Measurements from ENCODE around the gene PDSS2. TPM values are rescaled to one million over a fixed set of nuclear protein-coding genes. Genes with fewer than 3 reads are reported as not detected.

The PDSS2 gene, protein sequence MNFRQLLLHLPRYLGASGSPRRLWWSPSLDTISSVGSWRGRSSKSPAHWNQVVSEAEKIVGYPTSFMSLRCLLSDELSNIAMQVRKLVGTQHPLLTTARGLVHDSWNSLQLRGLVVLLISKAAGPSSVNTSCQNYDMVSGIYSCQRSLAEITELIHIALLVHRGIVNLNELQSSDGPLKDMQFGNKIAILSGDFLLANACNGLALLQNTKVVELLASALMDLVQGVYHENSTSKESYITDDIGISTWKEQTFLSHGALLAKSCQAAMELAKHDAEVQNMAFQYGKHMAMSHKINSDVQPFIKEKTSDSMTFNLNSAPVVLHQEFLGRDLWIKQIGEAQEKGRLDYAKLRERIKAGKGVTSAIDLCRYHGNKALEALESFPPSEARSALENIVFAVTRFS
- polyA plus RNA-seq (2013), result 5.6 and 5.7 TPM in 2 replicates

DNA sequence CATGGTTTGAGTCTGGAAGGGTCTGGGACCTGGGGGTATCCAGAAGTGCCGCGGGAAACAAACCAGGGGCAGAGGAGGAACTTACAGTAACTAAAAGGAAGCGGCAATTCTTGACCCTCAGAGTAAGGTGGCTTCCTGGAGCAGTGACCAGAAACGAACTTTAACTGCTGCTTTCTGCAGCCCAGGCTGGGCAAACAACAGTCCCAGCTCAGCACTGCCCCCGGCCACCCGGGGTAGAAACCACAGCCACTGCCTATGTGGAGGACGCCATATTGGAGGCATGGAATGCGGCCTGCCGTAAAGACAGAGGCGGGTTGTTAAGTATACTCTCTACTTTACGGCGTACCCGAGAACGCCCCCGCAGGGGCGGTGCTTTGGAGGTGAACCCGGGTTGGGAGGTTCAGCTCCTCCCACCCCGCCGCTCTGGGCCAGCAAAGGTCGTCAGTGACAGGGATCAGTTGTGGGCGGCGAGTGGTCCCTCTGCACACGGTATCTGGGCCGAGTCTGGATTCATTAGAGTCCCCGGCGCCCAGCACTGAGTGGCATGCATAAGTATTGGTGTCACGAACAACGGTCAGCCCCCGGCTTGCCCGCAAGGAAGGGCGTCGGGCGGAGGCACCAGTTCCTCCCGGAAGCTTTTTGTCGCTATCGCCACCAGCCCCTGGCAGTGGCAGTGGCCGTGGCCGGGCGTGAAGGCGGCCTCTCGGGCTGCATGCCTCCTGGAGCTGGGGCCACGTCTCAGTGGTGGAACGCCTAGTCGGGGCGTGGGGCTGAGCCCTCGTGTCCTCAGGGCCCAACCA lies at the start of gene PDSS2:
PDSS2 (minus strand) TSS at position 282 of the 800 bp plus-strand sequence; CDS start at position 3, 279 bp downstream.
- Histone ChIP-seq H3K9ac (ENCODE audit: low read length) (peak within 1 kb of the TSS; percentile 79), H2AK5ac (ENCODE audit: low read length) (no peak within 1 kb of the TSS), H3K79me1 (ENCODE audit: low read length) (peaks cover 10% of the 10 kb centered on the region), H4K12ac (ENCODE audit: low read depth, low read length) (peak within 1 kb of the TSS; percentile 94), H4K91ac (ENCODE audit: low read depth, low read length) (peak within 1 kb of the TSS; percentile 83), H3K23ac (ENCODE audit: low read length) (no peak within 1 kb of the TSS), H4K8ac (ENCODE audit: low read depth, low read length) (peak within 1 kb of the TSS; percentile 98), H3K4me1 (ENCODE audit: control insufficient read depth in 1 of 2, insufficient read depth in 2 of 2, low read length in 2 of 2) (no peaks in the 10 kb centered on the region), H3K18ac (ENCODE audit: low read length) (peak within 1 kb of the TSS; percentile 85), H2BK5ac (ENCODE audit: low read depth, low read length, poor library complexity) (peak within 1 kb of the TSS; percentile 60), H3K4me3 (ENCODE audit: low read depth, low read length) (peak within 1 kb of the TSS; percentile 88), H3K14ac (ENCODE audit: low read length) (peak within 1 kb of the TSS; percentile 86), H3K4ac (ENCODE audit: low read depth, low read length) (peak within 1 kb of the TSS; percentile 84), H2BK12ac (ENCODE audit: low read length) (no peak within 1 kb of the TSS), H3K27me3 (ENCODE audit: insufficient read depth, low read length) (no peaks in the 10 kb centered on the region), H2AFZ (ENCODE audit: insufficient read depth, low read length, poor library complexity) (peak within 1 kb of the TSS; percentile 87), H3K4me2 (ENCODE audit: low read length) (peak within 1 kb of the TSS; percentile 93), H3K36me3 (ENCODE audit: control insufficient read depth in 1 of 2, insufficient read depth in 2 of 2, low read length in 2 of 2) (no peaks in the 10 kb centered on the region), H2BK120ac (ENCODE audit: insufficient read depth, low read length, poor library complexity) (peak within 1 kb of the TSS; percentile 61), H3K79me2 (ENCODE audit: control insufficient read depth, insufficient read depth, low read length, poor library complexity) (peaks cover 5% of the 10 kb centered on the region), H3K27ac (ENCODE audit: low read depth, low read length) (peak within 1 kb of the TSS; percentile 63), H3K9me3 (ENCODE audit: insufficient read depth, low read depth, low read length) (no peaks in the 10 kb centered on the region)
- no CpG with 5 or more reads among the region's 46 CpGs for WGBS (ENCODE audit: extremely low coverage, insufficient coverage, insufficient read length)
- peak; percentile 99 to 100 for DNase-seq

DNA sequence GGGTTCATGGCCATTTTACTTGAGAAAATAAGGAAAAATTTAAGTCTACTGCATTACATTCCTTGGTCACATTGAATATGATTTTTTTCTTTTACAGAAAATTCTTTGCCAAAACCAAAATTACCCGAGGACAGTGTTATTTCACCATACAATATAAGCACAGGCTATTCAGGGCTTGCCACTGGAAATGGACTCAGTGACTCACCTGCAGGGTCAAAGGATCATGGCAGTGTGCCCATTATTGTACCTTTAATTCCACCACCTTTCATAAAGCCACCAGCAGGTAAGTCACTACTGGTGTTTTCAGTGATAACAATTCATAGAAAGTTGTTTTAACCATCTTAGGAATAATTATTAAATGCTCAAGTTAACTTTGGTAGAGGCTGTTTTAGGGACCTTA lies 46.8 kb upstream of the PDSS2 start:
- Histone ChIP-seq H2BK120ac (ENCODE audit: insufficient read depth, low read length, poor library complexity) (no peak overlapping the region), H3K27ac (ENCODE audit: low read depth, low read length) (no peak overlapping the region)
- WGBS (ENCODE audit: extremely low coverage, insufficient coverage, insufficient read length), result no CpG with 5 or more reads among the region's 1 CpG

DNA sequence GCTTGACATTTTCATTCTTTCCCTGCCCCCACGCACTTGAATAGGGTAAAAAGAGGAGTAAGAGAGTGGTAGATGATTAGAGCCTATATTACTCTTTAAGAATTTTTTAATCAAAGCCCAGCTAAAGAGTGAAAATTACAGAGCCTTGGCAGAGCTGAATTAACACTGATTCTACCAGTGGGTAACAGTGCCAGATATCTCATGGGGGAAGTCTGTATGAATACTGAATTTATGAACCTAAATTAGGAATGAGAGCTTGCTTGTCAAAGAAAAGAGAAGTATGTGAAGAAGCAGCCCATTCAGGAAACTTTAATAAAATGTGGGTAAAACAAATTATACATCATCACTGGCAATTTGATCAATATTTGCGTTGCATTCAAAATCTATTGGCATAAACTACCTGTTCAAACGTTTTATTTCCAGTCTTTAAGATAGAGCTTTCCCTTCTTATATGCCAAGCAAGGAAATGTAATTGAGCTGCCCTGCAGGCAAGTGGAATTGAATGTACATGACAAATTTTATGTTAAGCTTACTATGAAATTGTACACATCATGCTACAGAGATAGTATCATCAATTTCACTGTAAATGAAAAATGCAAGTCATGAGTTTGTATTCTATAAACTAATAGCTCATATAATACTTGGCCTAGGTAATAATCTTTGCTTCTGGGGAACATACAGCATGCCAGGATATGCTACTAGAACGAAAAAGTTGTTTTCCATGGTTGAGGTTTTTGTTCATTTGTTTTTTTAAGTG lies 45.1 kb upstream of the PDSS2 start:
- no peak overlapping the region for H2BK12ac ChIP-seq (ENCODE audit: low read length)
- WGBS (ENCODE audit: extremely low coverage, insufficient coverage, insufficient read length), result no CpG with 5 or more reads among the region's 4 CpGs

More for the DNA sequence above, 46.8 kb upstream of the PDSS2 start:
- no peak overlapping the region for H4K91ac ChIP-seq (ENCODE audit: low read depth, low read length)
- H2BK12ac ChIP-seq (ENCODE audit: low read length), result no peak overlapping the region
- H3K79me1 ChIP-seq (ENCODE audit: low read length), result no peaks in the 10 kb centered on the region
- no peak overlapping the region for H3K23ac ChIP-seq (ENCODE audit: low read length)
- no peak overlapping the region for H3K14ac ChIP-seq (ENCODE audit: low read length)
- no peaks in the 10 kb centered on the region for H3K36me3 ChIP-seq (ENCODE audit: control insufficient read depth in 1 of 2, insufficient read depth in 2 of 2, low read length in 2 of 2)
- H3K9me3 ChIP-seq (ENCODE audit: insufficient read depth, low read depth, low read length), result no peaks in the 10 kb centered on the region
- no peak overlapping the region for H3K4me3 ChIP-seq (ENCODE audit: low read depth, low read length)
- no peak overlapping the region for H3K4ac ChIP-seq (ENCODE audit: low read depth, low read length)
- H3K9ac ChIP-seq (ENCODE audit: low read length), result no peak overlapping the region
- H3K27me3 ChIP-seq (ENCODE audit: insufficient read depth, low read length), result no peaks in the 10 kb centered on the region
- DNase-seq, result no peak
- no peak overlapping the region for H4K8ac ChIP-seq (ENCODE audit: low read depth, low read length)
- H2BK5ac ChIP-seq (ENCODE audit: low read depth, low read length, poor library complexity), result no peak overlapping the region
- H3K4me1 ChIP-seq (ENCODE audit: control insufficient read depth in 1 of 2, insufficient read depth in 2 of 2, low read length in 2 of 2), result no peaks in the 10 kb centered on the region
- H3K79me2 ChIP-seq (ENCODE audit: control insufficient read depth, insufficient read depth, low read length, poor library complexity), result no peaks in the 10 kb centered on the region
- H2AK5ac ChIP-seq (ENCODE audit: low read length), result no peak overlapping the region
- H3K18ac ChIP-seq (ENCODE audit: low read length), result no peak overlapping the region
- no peak overlapping the region for H3K4me2 ChIP-seq (ENCODE audit: low read length)
- no peak overlapping the region for H4K12ac ChIP-seq (ENCODE audit: low read depth, low read length)
- H2AFZ ChIP-seq (ENCODE audit: insufficient read depth, low read length, poor library complexity), result no peak overlapping the region

More for the DNA sequence above, 45.1 kb upstream of the PDSS2 start:
- no peaks in the 10 kb centered on the region for H3K79me1 ChIP-seq (ENCODE audit: low read length)
- H3K36me3 ChIP-seq (ENCODE audit: control insufficient read depth in 1 of 2, insufficient read depth in 2 of 2, low read length in 2 of 2), result no peaks in the 10 kb centered on the region
- H3K4me2 ChIP-seq (ENCODE audit: low read length), result no peak overlapping the region
- H2BK120ac ChIP-seq (ENCODE audit: insufficient read depth, low read length, poor library complexity), result no peak overlapping the region
- no peak overlapping the region for H2BK5ac ChIP-seq (ENCODE audit: low read depth, low read length, poor library complexity)
- no peak for DNase-seq
- H3K9me3 ChIP-seq (ENCODE audit: insufficient read depth, low read depth, low read length), result no peaks in the 10 kb centered on the region
- H3K79me2 ChIP-seq (ENCODE audit: control insufficient read depth, insufficient read depth, low read length, poor library complexity), result no peaks in the 10 kb centered on the region
- H3K18ac ChIP-seq (ENCODE audit: low read length), result no peak overlapping the region
- no peak overlapping the region for H4K91ac ChIP-seq (ENCODE audit: low read depth, low read length)
- H4K12ac ChIP-seq (ENCODE audit: low read depth, low read length), result no peak overlapping the region
- H3K23ac ChIP-seq (ENCODE audit: low read length), result no peak overlapping the region
- H3K27me3 ChIP-seq (ENCODE audit: insufficient read depth, low read length), result no peaks in the 10 kb centered on the region
- H3K9ac ChIP-seq (ENCODE audit: low read length), result no peak overlapping the region
- no peak overlapping the region for H3K27ac ChIP-seq (ENCODE audit: low read depth, low read length)
- no peaks in the 10 kb centered on the region for H3K4me1 ChIP-seq (ENCODE audit: control insufficient read depth in 1 of 2, insufficient read depth in 2 of 2, low read length in 2 of 2)
- H3K14ac ChIP-seq (ENCODE audit: low read length), result no peak overlapping the region
- H2AFZ ChIP-seq (ENCODE audit: insufficient read depth, low read length, poor library complexity), result no peak overlapping the region
- H3K4me3 ChIP-seq (ENCODE audit: low read depth, low read length), result no peak overlapping the region
- H2AK5ac ChIP-seq (ENCODE audit: low read length), result no peak overlapping the region
- no peak overlapping the region for H4K8ac ChIP-seq (ENCODE audit: low read depth, low read length)
- no peak overlapping the region for H3K4ac ChIP-seq (ENCODE audit: low read depth, low read length)
